Umbilical cord (tissue), 2 donors: Measurements from ENCODE around the gene ASAP3. TPM values are rescaled to one million over a fixed set of nuclear protein-coding genes. Genes with fewer than 3 reads are reported as not detected.
A peak's percentile ranks its signal among the peaks of the same experiment; 100 is the strongest.
"Not testable (repeated sequence)": the region's sequence is repeated elsewhere in the genome, so short reads cannot be mapped to it uniquely, and the experiment has no call there.

Source experiments
- DNase-seq: peaks from one replicate; pipeline ENCODE4 v3.0.0-alpha.2; 2015; ENCODE audit warnings: low spot score
- total RNA-seq: library from RNA; depleted of rRNA; stranded (reverse); fragments of >200 nt; gene quantifications from one replicate; pipeline ENCODE4 v1.2.3, GENCODE V29; 2014; ENCODE audit warnings: low replicate concordance; ENCODE audit not compliant: insufficient read depth

The ASAP3 gene
- total RNA-seq, 1 donor from 2014 or later: 35.6 TPM

- no peak for DNase-seq
Observed at GRCh38 chr1:23514111-23514679, 30.2 kb upstream of the ASAP3 start.

- no peak for DNase-seq
Observed at GRCh38 chr1:23509896-23510295, 25.9 kb upstream of the ASAP3 start.

- no peak for DNase-seq
Observed at GRCh38 chr1:23506376-23507107, 22.6 kb upstream of the ASAP3 start.

GRCh38 chr1:23505851-23506250 is 21.9 kb upstream of the ASAP3 start:
- DNase-seq: no peak

GRCh38 chr1:23504156-23504555 is 20.2 kb upstream of the ASAP3 start:
- DNase-seq: not testable (repeated sequence)

- DNase-seq: no peak
Observed at GRCh38 chr1:23502951-23503350, 19.0 kb upstream of the ASAP3 start.

GRCh38 chr1:23500466-23500865 is 16.5 kb upstream of the ASAP3 start:
- no peak for DNase-seq

GRCh38 chr1:23497777-23498439 is 13.9 kb upstream of the ASAP3 start:
- no peak for DNase-seq

- no peak for DNase-seq
Observed at GRCh38 chr1:23496490-23497181, 12.7 kb upstream of the ASAP3 start.

- not testable (repeated sequence) for DNase-seq
Observed at GRCh38 chr1:23494836-23495235, 10.9 kb upstream of the ASAP3 start.

GRCh38 chr1:23492776-23493175 is 8.8 kb upstream of the ASAP3 start:
- not testable (repeated sequence) for DNase-seq

GRCh38 chr1:23492132-23492720 is 8.2 kb upstream of the ASAP3 start:
- DNase-seq: no peak

GRCh38 chr1:23489842-23490241 is 5.9 kb upstream of the ASAP3 start:
- DNase-seq: no peak

GRCh38 chr1:23485002-23485332 is 988 bp upstream of the ASAP3 start:
- no peak for DNase-seq

- peak; percentile 98 for DNase-seq
Observed at GRCh38 chr1:23484253-23485001, 448 bp upstream of the ASAP3 start.

- DNase-seq: no peak
Observed at GRCh38 chr1:23481904-23482303, 2.1 kb downstream of the ASAP3 start.

GRCh38 chr1:23481026-23481597 is 2.9 kb downstream of the ASAP3 start:
- DNase-seq: no peak

- no peak for DNase-seq
Observed at GRCh38 chr1:23480187-23481025, 3.6 kb downstream of the ASAP3 start.

- DNase-seq: no peak
Observed at GRCh38 chr1:23479666-23479941, 4.4 kb downstream of the ASAP3 start.
